ENCODE results near the gene KRTDAP.

The KRTDAP gene

DNA sequence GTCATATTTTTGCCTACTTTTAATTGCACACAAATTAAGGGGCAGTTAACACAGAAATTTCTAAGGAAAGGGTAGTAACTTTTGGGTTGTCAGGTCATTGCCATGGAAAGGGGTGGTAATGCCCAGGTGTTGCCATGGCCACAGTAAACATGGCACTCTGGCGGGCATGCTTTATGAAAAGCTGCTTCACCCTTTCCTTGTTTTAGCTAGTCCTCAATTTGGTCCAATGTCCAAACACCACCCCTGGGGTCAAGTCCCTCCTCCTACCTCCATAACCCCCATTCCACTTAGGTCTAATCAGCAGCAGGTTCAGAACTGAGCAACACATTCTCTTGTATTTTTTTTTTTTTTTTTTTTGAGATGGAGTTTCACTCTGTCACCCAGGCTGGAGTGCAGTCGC is 35.6 kb downstream of the KRTDAP start:
- no peak for DNase-seq (ENCODE audit: low read depth in 2 of 2)

DNA sequence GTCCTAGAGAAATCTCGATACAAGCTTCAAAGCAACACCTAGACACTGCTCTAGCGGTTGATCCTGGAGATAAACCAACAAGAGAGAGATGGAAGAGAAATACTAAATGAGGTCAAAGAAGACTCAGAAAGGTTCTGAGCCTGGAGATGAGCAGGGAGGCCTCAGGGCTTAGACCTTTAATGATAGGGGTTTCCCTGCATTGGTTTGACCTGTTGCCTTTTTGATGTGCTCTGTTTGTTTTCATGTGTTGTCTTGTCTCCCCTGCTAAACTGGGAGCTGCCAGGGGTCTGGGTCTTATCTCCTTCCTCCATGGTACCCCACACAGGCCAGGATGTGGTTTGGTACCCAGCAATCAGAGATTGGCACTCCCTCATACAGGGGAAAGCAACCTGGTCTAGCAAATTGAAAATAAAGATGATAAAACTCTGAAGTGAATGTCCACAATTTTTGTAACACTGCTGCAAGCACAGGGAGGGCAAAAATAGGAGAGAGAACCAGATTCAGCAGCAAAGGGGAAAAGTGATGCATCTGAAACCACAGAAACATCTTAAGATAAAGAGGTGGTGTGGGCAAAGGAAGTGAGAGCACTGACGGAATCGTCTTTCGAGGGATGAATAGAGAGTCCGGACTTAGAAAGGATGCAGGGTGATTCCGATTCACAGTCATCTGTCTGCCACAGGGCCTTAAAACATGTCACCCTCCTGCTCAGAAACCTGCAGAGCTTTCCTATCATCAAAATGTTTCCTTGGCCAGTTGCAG is 38.7 kb downstream of the KRTDAP start:
- no peak for DNase-seq (ENCODE audit: low read depth in 2 of 2)

DNA sequence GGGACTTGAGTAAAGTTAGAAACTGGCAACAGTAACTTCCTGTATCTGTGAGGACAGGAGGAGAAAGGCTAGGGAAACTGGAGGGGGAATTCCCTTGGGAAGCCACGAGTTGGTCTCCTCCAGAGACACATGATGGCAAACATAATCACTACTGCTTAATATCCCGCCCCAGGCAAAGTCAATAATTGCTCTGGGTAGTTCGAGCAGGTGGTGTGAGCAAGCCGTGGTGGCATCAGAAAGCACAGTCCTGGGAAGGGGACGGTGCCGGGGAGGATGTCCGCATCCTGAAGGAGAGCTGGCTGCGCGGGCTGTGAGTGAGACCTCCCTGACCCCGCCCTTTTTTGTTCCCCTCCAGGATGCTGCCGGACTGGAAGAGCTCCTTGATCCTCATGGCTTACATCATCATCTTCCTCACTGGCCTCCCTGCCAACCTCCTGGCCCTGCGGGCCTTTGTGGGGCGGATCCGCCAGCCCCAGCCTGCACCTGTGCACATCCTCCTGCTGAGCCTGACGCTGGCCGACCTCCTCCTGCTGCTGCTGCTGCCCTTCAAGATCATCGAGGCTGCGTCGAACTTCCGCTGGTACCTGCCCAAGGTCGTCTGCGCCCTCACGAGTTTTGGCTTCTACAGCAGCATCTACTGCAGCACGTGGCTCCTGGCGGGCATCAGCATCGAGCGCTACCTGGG is 40.8 kb downstream of the KRTDAP start:
- no peak for DNase-seq (ENCODE audit: low read depth in 2 of 2)

GRCh38 chr19:35447606-35448469 is 42.4 kb downstream of the KRTDAP start, which contains the start of gene FFAR2:
TSS of gene FFAR2 (plus strand) at chr19:35448257. CDS start at chr19:35449715, 1,458 bp downstream.
- DNase-seq (ENCODE audit: low read depth in 2 of 2): no peak

DNA sequence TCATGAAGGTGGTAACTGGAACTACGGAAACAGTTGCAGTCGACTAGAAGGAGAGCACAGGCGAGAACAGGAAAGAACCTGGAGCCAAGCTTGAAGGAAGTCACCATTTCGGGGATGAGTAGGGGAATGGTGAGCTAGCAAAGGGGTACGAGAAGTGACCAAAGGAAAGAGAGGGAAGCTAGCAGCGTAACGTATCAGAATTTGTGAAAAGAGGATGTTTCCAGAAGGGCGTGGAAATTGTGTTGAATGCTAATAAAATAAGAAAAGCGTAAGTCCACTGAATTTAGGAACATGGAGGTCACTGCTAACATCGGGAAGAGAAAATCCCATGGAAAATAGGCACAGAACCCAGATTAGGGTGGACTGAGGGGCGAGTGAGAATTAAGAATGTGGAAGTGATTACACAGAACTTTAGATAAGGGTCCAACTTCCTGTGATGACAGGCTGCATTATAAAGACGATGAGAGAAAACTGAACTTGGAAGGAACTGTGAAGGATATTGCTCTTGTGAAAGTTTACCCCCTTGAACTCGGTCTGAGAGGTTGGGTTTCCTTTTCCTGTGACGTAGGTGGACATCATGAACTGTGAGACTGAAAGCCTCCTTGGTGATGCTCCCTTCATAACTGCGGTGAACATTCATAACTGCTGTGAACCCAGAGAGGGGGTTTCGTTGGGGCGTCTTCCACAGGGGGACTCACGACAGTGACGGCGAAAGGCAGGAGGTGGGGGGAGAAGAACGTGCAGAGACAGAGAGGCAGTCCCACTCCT is 44.3 kb downstream of the KRTDAP start:
- no peak for DNase-seq (ENCODE audit: low read depth in 2 of 2)

GRCh38 chr19:35444735-35445134 is 45.5 kb downstream of the KRTDAP start:
- no peak for DNase-seq (ENCODE audit: low read depth in 2 of 2)

DNA sequence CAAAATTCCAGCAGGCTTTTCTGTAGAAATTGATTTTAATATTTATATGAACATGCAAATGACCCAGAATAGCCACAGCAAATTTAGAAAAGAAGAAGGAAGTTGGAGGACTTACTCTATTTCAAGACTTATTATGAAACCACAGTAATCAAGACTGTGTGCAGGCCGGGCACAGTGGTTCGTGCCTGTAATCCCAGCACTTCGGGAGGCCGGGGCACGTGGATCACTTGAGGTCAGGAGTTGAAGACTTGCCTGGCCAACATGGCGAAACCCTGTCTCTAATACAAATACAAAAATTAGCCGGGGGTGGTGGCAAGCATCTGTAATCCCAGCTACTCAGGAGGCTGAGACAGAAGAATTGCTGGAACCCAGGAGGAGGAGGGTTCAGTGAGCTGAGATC is 48.2 kb downstream of the KRTDAP start:
- no peak for DNase-seq (ENCODE audit: low read depth in 2 of 2)

GRCh38 chr19:35439921-35440320 is 50.3 kb downstream of the KRTDAP start:
- DNase-seq (ENCODE audit: low read depth in 2 of 2): no peak

DNA sequence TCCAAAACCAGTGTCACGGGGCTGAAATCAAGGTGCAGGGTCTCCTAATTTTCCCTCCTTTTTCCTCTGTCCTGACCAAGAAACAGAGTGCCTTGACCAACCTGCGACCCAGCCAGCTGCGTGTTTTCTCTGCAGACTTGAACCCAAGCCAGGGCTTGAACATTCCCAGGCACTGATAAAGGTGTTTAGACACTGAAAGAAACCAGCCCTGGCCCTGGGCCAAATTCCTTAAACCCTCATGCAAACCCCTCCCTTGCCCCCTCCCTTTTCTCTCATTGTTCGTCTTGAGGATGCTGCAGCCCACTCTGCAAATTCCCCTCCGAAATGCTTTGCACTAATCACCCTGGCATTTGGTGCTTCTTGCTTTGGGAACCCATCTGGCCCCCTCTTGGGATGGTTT is 51.7 kb downstream of the KRTDAP start:
- DNase-seq (ENCODE audit: low read depth in 2 of 2): no peak

DNA sequence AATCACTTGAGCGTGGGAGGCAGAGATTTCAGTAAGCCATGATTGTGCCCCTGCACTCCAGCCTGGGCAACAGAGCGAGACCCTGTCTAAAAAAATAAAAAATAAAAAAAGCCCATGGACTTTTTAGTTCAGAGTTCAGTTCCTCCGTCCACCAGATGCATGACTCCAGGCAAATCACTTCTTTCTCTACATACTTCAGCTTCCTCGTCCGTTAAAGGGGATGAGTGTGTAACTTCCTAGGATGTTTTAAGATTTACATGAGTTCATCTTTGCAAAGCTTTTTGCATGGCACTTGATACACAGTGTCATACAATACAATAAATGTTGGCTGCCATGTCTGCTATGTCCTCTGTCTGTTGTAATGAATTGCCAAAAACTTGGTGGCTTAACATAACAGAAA is 52.2 kb downstream of the KRTDAP start:
- DNase-seq (ENCODE audit: low read depth in 2 of 2): no peak

GRCh38 chr19:35437406-35437951 is 52.8 kb downstream of the KRTDAP start:
- no peak for DNase-seq (ENCODE audit: low read depth in 2 of 2)

Data from fibroblast of skin of left quadriceps (primary cell).